IMR-90 (cell line): ENCODE results near the gene IGF1R. TPM values are rescaled to one million over a fixed set of nuclear protein-coding genes. Genes with fewer than 3 reads are reported as not detected.

Source experiments
- ATAC-seq: fragments of 200-7000 bp; cut with Tn5 transposase; 2 replicates; pipeline ENCODE4 v1.9.1; 2020; ENCODE audit warnings: low read depth, mild to moderate bottlenecking, moderate library complexity
- BruUV-seq: library from RNA; stranded (reverse); fragments of 400-500 nt; replicated peaks from 2 replicates; lab custom pipeline; 2021; lab: Mats Ljungman, UMichigan
- CTCF ChIA-PET: fragments of 300-600 bp; formaldehyde crosslinking; extraction: SDS; loops from one replicate; lab custom pipeline; 2021; ENCODE audit warnings: antibody characterized with exemption; lab: Yijun Ruan, JAX
- POLR2A ChIA-PET: fragments of 300-600 bp; sonication (Branson Sonifier 250); formaldehyde crosslinking; loops from one replicate; lab custom pipeline; 2022; ENCODE audit warnings: antibody characterized with exemption; ENCODE audit not compliant: unreplicated experiment; lab: Charles Lee
- DNase-seq: peaks from one replicate; pipeline ENCODE4 v3.0.0; 2013
- H2AFZ ChIP-seq: replicated peaks from 2 replicates; pipeline ENCODE3; 2013; ENCODE audit warnings: low read length, mild to moderate bottlenecking; ENCODE audit not compliant: poor library complexity
- H2AK5ac ChIP-seq: 2 replicates; pipeline ENCODE4 v1.6.1; 2013; ENCODE audit warnings: low read depth, low read length, inconsistent platforms
- H2AK9ac ChIP-seq: replicated peaks from 2 replicates; pipeline ENCODE3; 2013; ENCODE audit warnings: mild to moderate bottlenecking, low read depth, low read length, moderate library complexity; ENCODE audit not compliant: poor library complexity
- H2BK120ac ChIP-seq: 2 replicates; pipeline ENCODE4 v1.6.1; 2013; ENCODE audit warnings: low read depth, low read length, inconsistent platforms
- H2BK15ac ChIP-seq: 3 replicates; pipeline ENCODE4 v1.6.1; 2013; ENCODE audit warnings: low read depth, low read length, inconsistent platforms
- H2BK20ac ChIP-seq: 2 replicates; pipeline ENCODE4 v1.6.1; 2013; ENCODE audit warnings: low read depth, mild to moderate bottlenecking, inconsistent platforms, low read length, moderate library complexity
- H2BK5ac ChIP-seq: 2 replicates; pipeline ENCODE4 v1.6.1; 2013; ENCODE audit warnings: mild to moderate bottlenecking, low read depth, low read length, inconsistent platforms; ENCODE audit not compliant: poor library complexity, severe bottlenecking
- H3K14ac ChIP-seq: replicated peaks from 2 replicates; pipeline ENCODE4 v1.6.1; 2013; ENCODE audit warnings: low read depth, low read length, inconsistent platforms
- H3K18ac ChIP-seq: 2 replicates; pipeline ENCODE4 v1.6.1; 2013; ENCODE audit warnings: low read depth, low read length, control low read depth
- H3K23ac ChIP-seq: 2 replicates; pipeline ENCODE4 v1.6.1; 2013; ENCODE audit warnings: low read depth, low read length, inconsistent platforms
- H3K27ac ChIP-seq: 2 replicates; pipeline ENCODE4 v1.5.1; 2013; ENCODE audit warnings: mild to moderate bottlenecking, control low read depth, low read length; ENCODE audit not compliant: insufficient read depth
- H3K27me3 ChIP-seq: 2 replicates; pipeline ENCODE4 v1.6.1; 2013; ENCODE audit warnings: low read length; ENCODE audit not compliant: control insufficient read depth, insufficient read depth
- H3K36me3 ChIP-seq: 2 replicates; pipeline ENCODE4 v1.6.1; 2013; ENCODE audit warnings: low read length, mixed read lengths; ENCODE audit not compliant: control insufficient read depth, insufficient read depth
- H3K4ac ChIP-seq: 2 replicates; pipeline ENCODE4 v1.6.1; 2013; ENCODE audit warnings: low read depth, low read length, inconsistent platforms
- H3K4me1 ChIP-seq: 2 replicates; pipeline ENCODE4 v1.6.1; 2013; ENCODE audit warnings: low read length, mixed read lengths; ENCODE audit not compliant: control insufficient read depth, insufficient read depth
- H3K4me2 ChIP-seq: 2 replicates; pipeline ENCODE4 v1.6.1; 2013; ENCODE audit warnings: low read depth, mild to moderate bottlenecking, control low read depth, low read length, moderate library complexity
- H3K4me3 ChIP-seq: 2 replicates; pipeline ENCODE4 v1.5.1; 2013; ENCODE audit warnings: low read depth, mild to moderate bottlenecking, control low read depth, low read length, moderate library complexity; ENCODE audit not compliant: insufficient read depth
- H3K56ac ChIP-seq: 2 replicates; pipeline ENCODE4 v1.6.1; 2013; ENCODE audit warnings: low read length, inconsistent platforms; ENCODE audit not compliant: insufficient read depth; ENCODE audit errors: extremely low read depth
- H3K79me1 ChIP-seq, 2 experiments: 2 replicates each; pipeline ENCODE4 v1.6.1; 2013; ENCODE audit warnings: low read length in 2 of 2, inconsistent platforms in 1 of 2, low read depth in 1 of 2
- H3K9ac ChIP-seq: 2 replicates; pipeline ENCODE4 v1.6.1; 2013; ENCODE audit warnings: low read depth, low read length, control low read depth
- H3K9me1 ChIP-seq: 2 replicates; pipeline ENCODE4 v1.6.1; 2013; ENCODE audit warnings: low read length, inconsistent platforms; ENCODE audit not compliant: insufficient read depth
- H3K9me3 ChIP-seq: 2 replicates; pipeline ENCODE4 v1.6.1; 2013; ENCODE audit warnings: low read length; ENCODE audit not compliant: control insufficient read depth, insufficient read depth
- H4K20me1 ChIP-seq: 2 replicates; pipeline ENCODE4 v1.6.1; 2013; ENCODE audit warnings: low read length, inconsistent platforms; ENCODE audit not compliant: insufficient read depth
- H4K5ac ChIP-seq: 2 replicates; pipeline ENCODE4 v1.6.1; 2013; ENCODE audit warnings: mild to moderate bottlenecking, low read depth, low read length, control low read depth
- H4K8ac ChIP-seq, 2 experiments: 2 replicates each; pipeline ENCODE4 v1.6.1; 2013; ENCODE audit warnings: low read depth in 2 of 2, low read length in 2 of 2, control low read depth in 1 of 2, inconsistent platforms in 1 of 2
- H4K91ac ChIP-seq: 2 replicates; pipeline ENCODE4 v1.6.1; 2013; ENCODE audit warnings: low read depth, low read length, inconsistent platforms; ENCODE audit not compliant: insufficient read depth
- CEBPB ChIP-seq: IDR thresholded peaks from 2 replicates; pipeline ENCODE4 v1.6.1; 2012; ENCODE audit warnings: low read depth, low read length, improper control_type of control experiment
- CHD1 ChIP-seq: IDR thresholded peaks from 2 replicates; pipeline ENCODE4 v1.6.1; 2012; ENCODE audit warnings: low read depth, low read length, improper control_type of control experiment
- CTCF ChIP-seq: conservative IDR thresholded peaks from 2 replicates; pipeline ENCODE4 v1.5.1; 2012; ENCODE audit warnings: mild to moderate bottlenecking, low read depth, low read length, improper control_type of control experiment
- ELK1 ChIP-seq: fragments of 150-350 bp; IDR thresholded peaks from 2 replicates; pipeline ENCODE4 v1.6.1; 2016; ENCODE audit warnings: low read depth, mild to moderate bottlenecking, low read length, moderate library complexity, borderline replicate concordance
- FOS ChIP-seq: fragments of 150-350 bp; IDR thresholded peaks from 2 replicates; pipeline ENCODE4 v1.6.1; 2016; ENCODE audit warnings: low read depth, low read length
- MAFK ChIP-seq: IDR thresholded peaks from 2 replicates; pipeline ENCODE4 v1.6.1; 2012; ENCODE audit warnings: low read depth, low read length, improper control_type of control experiment
- MXI1 ChIP-seq: IDR thresholded peaks from 2 replicates; pipeline ENCODE4 v1.6.1; 2012; ENCODE audit warnings: low read depth, mild to moderate bottlenecking, low read length, moderate library complexity, borderline replicate concordance
- NFE2L2 ChIP-seq: fragments of 150-350 bp; IDR thresholded peaks from 2 replicates; pipeline ENCODE4 v1.6.1; 2016; ENCODE audit warnings: low read depth, mild to moderate bottlenecking, low read length
- RAD21 ChIP-seq: IDR thresholded peaks from 2 replicates; pipeline ENCODE4 v1.6.1; 2012; ENCODE audit warnings: low read length, improper control_type of control experiment
- RFX5 ChIP-seq: IDR thresholded peaks from 2 replicates; pipeline ENCODE4 v1.8.0; 2012; ENCODE audit warnings: low read depth, mild to moderate bottlenecking, low read length, moderate library complexity
- SMC3 ChIP-seq: fragments of 150-350 bp; IDR thresholded peaks from 2 replicates; pipeline ENCODE4 v1.6.1; 2016; ENCODE audit warnings: low read depth, mild to moderate bottlenecking, antibody characterized with exemption, low read length, moderate library complexity
- WGBS, 2 experiments: methylation state at CpG; one replicate each; pipeline versions ENCODE4 v1.1.5 to v1.1.7; 2013; ENCODE audit warnings: missing lambda C conversion rate in 2 of 2; ENCODE audit not compliant: insufficient read length in 1 of 2; ENCODE audit errors: extremely low coverage in 2 of 2; 5-methylcytosine and 5-hydroxymethylcytosine counted together
- dilution Hi-C: fragments of 300-500 bp; cut with HindIII; formaldehyde crosslinking; loops from one replicate; pipeline ENCODE4 v1.14.3; 2018; ENCODE audit warnings: low sequenced_read_pairs; ENCODE audit not compliant: unreplicated experiment
- in situ Hi-C: fragments of 300-500 bp; cut with MboI; formaldehyde crosslinking; loops from 3 replicates; pipeline ENCODE4 v1.14.3; 2019; ENCODE audit warnings: low sequenced_read_pairs, inconsistent platforms, mixed read lengths
- intact Hi-C: fragments of 100-400 bp; cut with micrococcal nuclease; formaldehyde crosslinking; loops from 2 replicates; pipeline ENCODE4 v1.10.0; 2022
- polyA plus RNA-seq, 3 experiments: library from polyadenylated mRNA; depleted of rRNA; stranded (reverse); fragments of >200 nt; gene quantifications; 2 replicates each; pipeline ENCODE4 v1.2.3, GENCODE V29; 2012; ENCODE audit warnings: low replicate concordance in 1 of 3
- total RNA-seq: library from RNA; depleted of rRNA; stranded (reverse); fragments of >200 nt; gene quantifications from 2 replicates; pipeline ENCODE4 v1.2.3, GENCODE V29; 2012
- TF ChIP-seq, protein P1 (sequence below): fragments of 150-350 bp; IDR thresholded peaks from 2 replicates; pipeline ENCODE4 v1.6.1; 2017; ENCODE audit warnings: mild to moderate bottlenecking, antibody characterized with exemption, low read length, low read depth

The IGF1R gene
- total and polyA plus RNA-seq, 2 of the 4 experiments (the other 2 are of a cell fraction): 24.0 to 24.9 TPM

- H2BK5ac ChIP-seq: no peak overlapping the region
- no peaks in the 10 kb centered on the region for H3K9me3 ChIP-seq
- dilution Hi-C loops (no loop called here), in situ Hi-C loops (no loop called here), intact Hi-C loops (no loop called here)
- no TSS peak for BruUV-seq
- no peak overlapping the region for H4K8ac ChIP-seq
- H2BK15ac ChIP-seq: no peak overlapping the region
- ChIA-PET POLR2A (no interaction called here), CTCF (no interaction called here)
- DNase-seq (peak; percentile 40), ATAC-seq (peak; percentile 82)
- H2AFZ ChIP-seq: peak overlapping the region; percentile 14
- no peak overlapping the region for H2BK120ac ChIP-seq
- H4K91ac ChIP-seq: no peak overlapping the region
- H3K9ac ChIP-seq: no peak overlapping the region
- no peaks in the 10 kb centered on the region for H3K36me3 ChIP-seq
- H3K4ac ChIP-seq: no peak overlapping the region; the same call in 1 of the 2 replicates
- no peak overlapping the region for H3K56ac ChIP-seq
- no peaks in the 10 kb centered on the region for H3K79me1 ChIP-seq
- H3K18ac ChIP-seq: no peak overlapping the region
- no peak overlapping the region for H4K5ac ChIP-seq
- peaks cover 5% of the 10 kb centered on the region; the same call in 1 of the 2 replicates for H3K9me1 ChIP-seq
- WGBS, 2 experiments: 80% methylated on average over 1 of the region's 9 CpGs; no CpG with 5 or more reads in 1 of the 2 experiments
- TF ChIP-seq, protein P1, sequence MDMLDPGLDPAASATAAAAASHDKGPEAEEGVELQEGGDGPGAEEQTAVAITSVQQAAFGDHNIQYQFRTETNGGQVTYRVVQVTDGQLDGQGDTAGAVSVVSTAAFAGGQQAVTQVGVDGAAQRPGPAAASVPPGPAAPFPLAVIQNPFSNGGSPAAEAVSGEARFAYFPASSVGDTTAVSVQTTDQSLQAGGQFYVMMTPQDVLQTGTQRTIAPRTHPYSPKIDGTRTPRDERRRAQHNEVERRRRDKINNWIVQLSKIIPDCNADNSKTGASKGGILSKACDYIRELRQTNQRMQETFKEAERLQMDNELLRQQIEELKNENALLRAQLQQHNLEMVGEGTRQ: no peak
- TF ChIP-seq SMC3 (no peak), FOS (no peak), RFX5 (no peak), ELK1 (no peak), NFE2L2 (no peak), CTCF (no peak), MXI1 (no peak), CHD1 (no peak), CEBPB (no peak), RAD21 (no peak), MAFK (no peak)
- no peak overlapping the region for H3K4me3 ChIP-seq
- peaks cover 2% of the 10 kb centered on the region; the same call in 1 of the 2 replicates for H3K4me1 ChIP-seq
- H2AK9ac ChIP-seq: no peak overlapping the region
- no peak overlapping the region for H3K27ac ChIP-seq
- H3K27me3 ChIP-seq: peaks cover 16% of the 10 kb centered on the region; the same call in 1 of the 2 replicates
- no peak overlapping the region for H2BK20ac ChIP-seq
- H4K20me1 ChIP-seq: no peaks in the 10 kb centered on the region
- no peak overlapping the region for H3K4me2 ChIP-seq
- no peak overlapping the region for H2AK5ac ChIP-seq
- no peak overlapping the region for H3K23ac ChIP-seq
- H3K14ac ChIP-seq: no peak overlapping the region
Measured at GRCh38 chr15:98609144-98609852, 39.0 kb upstream of the IGF1R start.
